ENCODE data around the gene MGAT5B.

The MGAT5B gene

GRCh38 chr17:76905036-76905435, 36.8 kb downstream of the MGAT5B start:
- DNase-seq (ENCODE audit: low spot score) = no peak

DNA sequence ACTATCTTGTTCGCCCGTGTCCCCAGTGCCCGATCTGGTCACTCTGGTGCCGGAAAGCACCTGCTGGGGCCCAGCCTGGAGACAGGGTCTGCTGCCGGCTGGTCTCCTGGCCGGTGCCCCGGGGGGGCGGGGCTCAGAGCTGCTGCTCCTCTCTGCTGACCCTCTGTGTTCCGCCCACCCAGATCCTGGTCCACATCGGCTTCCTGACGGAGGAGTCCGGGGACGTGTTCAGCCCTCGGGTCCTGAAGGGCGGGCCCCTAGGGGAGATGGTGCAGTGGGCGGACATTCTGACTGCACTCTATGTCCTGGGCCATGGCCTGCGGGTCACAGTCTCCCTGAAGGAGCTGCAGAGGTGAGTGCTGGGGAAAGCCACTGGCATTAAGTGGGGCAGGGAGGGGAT, 37.6 kb downstream of the MGAT5B start:
- no peak for DNase-seq (ENCODE audit: low spot score)

DNA sequence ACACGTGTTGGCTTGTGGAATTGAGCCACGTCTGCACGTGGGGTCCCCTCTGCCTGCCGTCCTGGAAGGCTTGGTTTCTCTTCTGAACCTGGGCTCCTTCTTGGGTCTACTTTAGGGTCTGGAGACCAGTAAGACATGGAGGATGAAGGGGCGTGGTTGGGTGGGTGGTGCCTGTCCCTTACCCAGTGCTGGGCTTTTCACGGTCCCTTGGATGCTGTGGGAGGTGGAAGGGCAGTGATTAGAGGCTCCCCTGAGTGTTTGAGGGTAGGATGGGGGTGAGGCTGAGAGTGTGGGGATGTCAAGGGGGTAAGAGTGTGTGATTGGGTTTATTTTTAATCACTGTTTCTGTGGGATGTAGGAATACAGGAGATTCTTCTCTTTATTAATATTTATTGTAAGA, 38.3 kb downstream of the MGAT5B start:
- no peak for DNase-seq (ENCODE audit: low spot score)

DNA sequence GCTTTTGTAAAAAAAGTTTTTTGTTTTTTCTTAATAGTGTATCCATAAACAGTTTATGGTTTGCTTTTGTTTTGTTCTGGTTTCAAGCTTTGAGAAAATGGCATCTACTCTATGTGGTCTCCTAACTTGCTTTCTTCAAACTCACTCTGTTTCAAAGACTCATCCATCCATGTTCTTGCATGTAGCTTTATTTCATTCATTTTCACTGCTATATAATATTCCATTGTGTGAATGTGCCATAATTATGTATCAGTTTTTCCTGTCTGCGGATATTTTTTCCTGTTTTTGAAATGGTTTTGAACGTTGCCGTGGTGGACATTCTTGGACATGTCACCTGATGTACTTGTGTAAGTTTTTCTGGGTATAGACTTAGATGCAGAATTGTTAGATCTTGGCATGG, 39.1 kb downstream of the MGAT5B start:
- no peak for DNase-seq (ENCODE audit: low spot score)

- DNase-seq (ENCODE audit: low spot score) = peak; percentile 6
Measured at GRCh38 chr17:76909971-76910760, 42.0 kb downstream of the MGAT5B start.

DNA sequence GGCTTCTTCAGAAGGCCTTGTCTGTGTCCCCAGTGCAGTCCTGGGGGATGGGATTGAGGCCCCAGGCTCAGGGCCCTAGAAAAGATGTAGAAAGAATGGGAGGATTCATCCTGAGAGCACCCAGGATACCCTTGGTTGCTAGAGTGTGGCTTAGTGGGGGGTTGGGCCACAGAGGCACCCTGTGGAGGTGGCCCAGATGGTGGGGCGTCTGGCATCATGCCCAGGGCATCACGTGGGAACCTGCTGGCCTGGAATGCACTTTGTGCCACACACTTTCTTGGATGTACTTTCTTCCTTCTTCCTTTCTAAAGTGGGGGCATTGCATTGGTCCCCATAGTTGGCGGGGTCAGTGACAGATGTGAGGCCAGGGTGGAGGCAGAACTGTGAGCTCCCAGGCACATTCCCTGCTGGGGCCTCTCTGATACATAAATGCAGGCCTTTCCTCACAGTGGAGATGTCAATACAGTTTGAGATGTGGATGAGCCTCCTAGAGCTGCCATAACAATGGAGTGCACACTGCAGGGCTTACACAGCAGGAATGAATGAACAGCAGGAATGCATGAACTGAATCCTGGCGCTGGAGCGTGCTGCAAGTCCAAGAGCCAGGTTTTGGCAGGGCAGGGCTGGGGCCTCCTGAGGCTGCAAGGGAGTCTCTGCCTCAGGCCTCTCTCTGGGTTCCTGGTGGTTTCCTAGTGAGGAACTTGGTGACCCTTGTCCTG, 43.3 kb downstream of the MGAT5B start:
- DNase-seq (ENCODE audit: low spot score) = no peak

DNA sequence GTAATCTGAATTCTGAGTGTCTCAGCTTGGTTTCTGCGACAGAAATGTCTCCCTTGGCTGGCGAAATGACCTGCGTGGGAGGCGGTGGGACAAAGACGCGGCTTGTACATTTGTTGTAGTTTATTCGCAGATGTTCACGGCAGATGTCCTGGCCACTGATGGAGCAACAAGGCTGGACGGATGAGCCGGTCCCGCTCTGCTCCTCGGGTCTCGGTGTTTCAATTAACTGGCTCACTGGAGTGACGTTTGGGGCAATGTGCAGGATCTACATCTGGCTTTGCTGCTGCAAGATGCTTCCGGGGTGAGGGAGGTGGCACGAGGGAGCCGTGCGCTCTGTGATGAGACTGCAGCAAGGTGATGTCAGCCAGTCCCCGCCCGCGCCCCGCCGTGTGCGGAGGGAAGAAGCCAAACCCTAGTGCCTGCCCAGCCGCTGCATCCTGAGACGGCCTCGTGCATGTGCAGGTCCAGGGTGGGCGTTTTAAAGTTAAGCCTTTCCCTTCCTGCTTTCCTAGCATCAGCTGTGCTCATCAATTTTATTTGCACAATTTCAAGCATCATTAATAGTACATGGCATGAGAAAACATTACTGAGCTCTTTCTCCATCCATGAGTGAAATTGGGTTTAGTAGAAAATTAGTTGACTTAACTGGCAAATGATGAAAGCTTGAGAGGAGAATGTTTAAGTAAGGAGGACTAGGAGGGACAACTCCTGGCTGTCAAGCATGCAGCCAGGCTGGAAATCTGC, 44.4 kb downstream of the MGAT5B start:
- DNase-seq (ENCODE audit: low spot score) = no peak

- no peak for DNase-seq (ENCODE audit: low spot score)
Measured at GRCh38 chr17:76914937-76915336, 46.7 kb downstream of the MGAT5B start.

- DNase-seq (ENCODE audit: low spot score) = no peak
Measured at GRCh38 chr17:76915840-76916510, 47.8 kb downstream of the MGAT5B start.

DNA sequence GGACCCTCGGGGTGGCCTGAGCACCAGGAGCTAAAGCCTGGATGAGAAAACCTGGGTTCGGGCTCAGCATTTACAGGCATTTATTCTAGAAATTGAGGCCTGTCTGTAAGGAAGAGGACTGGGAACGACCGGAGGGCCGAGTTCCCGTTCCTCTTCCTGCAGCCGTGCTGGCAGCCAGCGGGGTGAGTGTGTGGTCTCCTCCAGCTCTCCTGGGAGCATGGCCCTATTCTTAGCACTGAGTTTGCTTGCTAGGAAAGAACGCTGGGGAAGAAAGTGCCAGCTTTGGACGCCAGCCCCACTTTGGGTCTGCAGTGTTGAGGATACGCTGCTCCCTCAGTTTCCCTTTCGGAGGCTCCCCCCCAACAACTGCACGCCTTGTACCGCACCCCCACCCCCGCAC, 49.6 kb downstream of the MGAT5B start:
- no peak for DNase-seq (ENCODE audit: low spot score)

DNA sequence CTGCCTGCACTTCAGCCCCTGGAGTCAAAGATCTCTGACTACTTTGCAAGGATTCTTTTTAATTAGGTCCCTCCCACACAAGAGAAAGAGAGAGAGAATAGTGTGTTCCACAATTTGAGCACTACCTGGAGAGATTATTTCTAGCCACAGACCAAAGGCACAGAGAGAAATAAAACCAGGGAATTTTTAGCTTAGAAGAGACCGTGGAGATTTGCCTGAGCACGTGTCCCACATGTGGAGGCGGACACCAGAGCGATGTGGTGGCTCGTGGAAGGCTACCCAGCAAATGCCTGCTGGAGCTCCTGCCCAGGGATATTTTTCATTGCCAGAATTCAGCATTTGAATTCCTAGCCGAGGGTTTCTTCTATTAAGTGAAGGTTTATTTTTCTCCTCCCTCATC, 50.6 kb downstream of the MGAT5B start:
- no peak for DNase-seq (ENCODE audit: low spot score)

GRCh38 chr17:76920364-76921139, 52.3 kb downstream of the MGAT5B start:
- no peak for DNase-seq (ENCODE audit: low spot score)

- no peak for DNase-seq (ENCODE audit: low spot score)
Measured at GRCh38 chr17:76921340-76922036, 53.3 kb downstream of the MGAT5B start.

GRCh38 chr17:76922084-76922483, 53.9 kb downstream of the MGAT5B start:
- no peak for DNase-seq (ENCODE audit: low spot score)

GRCh38 chr17:76922967-76923366, 54.8 kb downstream of the MGAT5B start:
- no peak for DNase-seq (ENCODE audit: low spot score)

- no peak for DNase-seq (ENCODE audit: low spot score)
Measured at GRCh38 chr17:76923491-76923890, 55.3 kb downstream of the MGAT5B start.

DNA sequence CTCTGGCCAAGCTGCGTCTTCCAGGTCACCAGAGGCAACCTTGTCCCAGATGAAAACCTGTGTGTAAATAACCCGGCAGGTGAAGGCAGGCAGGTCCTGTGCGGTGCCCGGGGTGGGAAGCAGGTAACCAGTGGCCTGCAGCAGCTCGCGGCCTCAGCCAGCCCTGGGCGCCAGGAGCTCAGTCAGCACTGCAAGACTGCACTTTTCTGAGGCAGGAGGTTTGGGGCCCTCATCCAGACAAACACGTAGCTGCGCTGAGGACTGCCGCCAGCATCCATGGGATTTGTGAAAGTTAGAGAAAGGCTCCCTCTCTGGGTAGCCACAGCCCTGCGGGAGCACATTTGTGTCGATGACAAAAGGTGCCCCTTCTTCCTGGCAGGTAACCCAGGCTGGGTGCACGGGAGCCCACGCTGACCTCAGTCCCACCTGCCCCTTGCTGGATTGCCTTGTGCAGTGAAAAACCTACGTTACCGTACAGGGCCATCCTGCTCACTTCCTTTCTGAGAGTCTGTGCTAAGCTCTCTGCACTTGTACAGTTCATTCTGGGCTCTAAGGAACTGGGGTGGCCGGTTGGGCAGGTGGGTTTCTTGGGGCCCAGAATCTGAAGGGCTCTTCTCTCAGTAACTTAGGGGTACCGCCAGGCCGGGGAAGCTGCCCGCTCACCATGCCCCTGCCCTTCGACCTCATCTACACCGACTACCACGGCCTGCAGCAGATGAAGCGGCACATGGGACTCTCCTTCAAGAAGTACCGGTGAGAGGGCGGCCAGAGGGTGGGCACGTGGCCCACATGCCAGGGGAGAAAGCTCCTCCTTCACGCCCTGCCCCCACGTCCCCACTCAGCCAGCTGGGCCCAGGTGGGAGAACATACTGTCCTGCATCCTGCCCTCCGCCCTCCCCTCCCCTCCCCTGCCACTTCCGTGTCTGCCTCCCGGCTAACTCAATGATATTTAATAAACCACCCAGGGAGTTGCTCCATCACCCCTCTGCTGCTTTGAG, 56.4 kb downstream of the MGAT5B start:
- no peak for DNase-seq (ENCODE audit: low spot score)

GRCh38 chr17:76925441-76925891, 57.3 kb downstream of the MGAT5B start:
- DNase-seq (ENCODE audit: low spot score) = no peak

DNA sequence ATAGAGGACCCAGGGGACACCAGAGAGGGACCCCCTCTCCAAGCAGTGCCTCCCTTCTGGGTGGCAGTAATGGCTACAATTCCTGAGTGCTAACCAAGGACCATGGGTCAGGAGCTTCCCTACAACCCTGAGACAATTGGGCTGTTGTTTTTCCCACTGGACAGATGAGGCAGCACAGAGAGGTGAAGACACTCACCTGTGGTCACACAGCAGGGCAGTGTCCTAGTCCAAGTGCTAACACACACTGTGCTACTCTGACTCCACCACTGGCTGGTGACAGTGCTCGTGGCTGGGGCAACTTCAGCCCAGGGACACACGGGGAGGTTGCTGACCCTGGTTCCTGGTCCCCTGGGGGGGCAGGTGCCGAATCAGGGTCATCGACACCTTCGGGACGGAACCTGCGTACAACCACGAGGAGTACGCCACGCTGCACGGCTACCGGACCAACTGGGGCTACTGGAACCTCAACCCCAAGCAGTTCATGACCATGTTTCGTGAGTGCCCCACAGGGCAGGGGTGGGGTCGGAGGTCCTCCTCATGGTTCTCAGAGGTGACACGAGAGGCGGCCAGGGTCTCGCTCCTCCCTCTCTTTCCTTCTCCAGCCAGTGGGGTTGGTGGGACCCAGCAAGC, 58.1 kb downstream of the MGAT5B start:
- DNase-seq (ENCODE audit: low spot score) = no peak

Measured in CD4-positive, alpha-beta T cell treated with Interleukin-2 at 100 ng/mL for 4 hours (primary cell).